ENCODE measurements around the gene HSP90AB1. TPM values are rescaled to one million over a fixed set of nuclear protein-coding genes. Genes with fewer than 3 reads are reported as not detected.
A peak's percentile ranks its signal among the peaks of the same experiment; 100 is the strongest.

The HSP90AB1 gene
- total RNA-seq, 4 donors from 2014 or later = 556 to 669 (median 586) TPM

DNA sequence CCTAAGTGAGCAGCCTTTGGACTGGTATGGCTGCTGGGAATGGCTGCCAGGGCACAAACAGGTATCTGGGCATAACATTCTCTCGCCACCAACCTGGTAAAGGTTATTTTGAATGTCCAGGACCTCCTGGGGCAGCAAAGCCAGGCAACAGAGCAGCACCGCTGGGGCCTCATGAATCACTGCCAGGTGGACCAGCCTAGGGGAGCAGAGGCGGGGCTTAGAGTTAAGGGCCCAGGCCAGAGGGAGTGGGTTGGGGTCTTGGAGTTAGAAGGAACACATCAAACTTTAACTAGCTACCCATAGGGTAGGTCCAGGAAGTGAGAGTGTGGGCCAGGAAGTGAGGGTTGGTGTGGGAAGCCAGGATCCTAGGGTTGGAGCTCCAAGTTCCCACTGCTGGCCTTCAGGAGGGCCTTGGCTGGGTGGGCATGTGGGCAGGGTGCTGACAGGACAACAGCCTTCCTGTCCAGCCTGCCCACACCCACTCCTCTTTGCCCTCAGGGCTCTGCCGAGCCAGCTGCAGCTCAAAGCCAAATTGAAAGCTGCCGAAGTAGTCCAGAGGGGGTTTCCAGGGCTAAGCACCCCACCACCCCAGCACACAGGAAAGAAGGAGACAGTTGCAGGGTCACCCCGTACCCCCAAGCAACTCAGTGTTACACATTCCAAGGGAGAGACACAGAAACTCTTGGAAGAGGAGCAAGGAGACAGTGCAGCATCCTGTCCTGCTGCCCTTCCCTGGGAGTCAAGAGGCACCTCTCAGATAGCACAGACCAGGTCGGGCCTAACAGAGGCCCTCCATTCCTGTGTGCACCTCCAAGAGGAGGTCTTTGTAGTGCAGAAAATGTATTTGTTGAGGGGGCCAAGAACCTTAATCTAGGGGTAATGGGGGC lies 15.8 kb downstream of the HSP90AB1 start:
- Histone ChIP-seq H3K27me3 (no peaks in the 10 kb centered on the region), H3K27ac (no peak overlapping the region), H3K36me3 (peaks cover 0 to 4% of the 10 kb centered on the region in 2 donors), H3K9me3 (no peaks in the 10 kb centered on the region), H3K4me3 (replicated peaks in 1 of 3) (no peak overlapping the region), H3K4me1 (peaks cover 27 to 33% of the 10 kb centered on the region in 2 donors)
- no peak for DNase-seq
- TF ChIP-seq CTCF (IDR thresholded peaks at IDR 0.05) = no peak
- TF ChIP-seq POLR2A (IDR thresholded peaks at IDR 0.05) = no peak
- intact Hi-C loops (cut with DNase I) = no loop called here
- 65 to 86% methylated on average over 6 to 7 of the region's 7 CpGs for WGBS, 2 donors

GRCh38 chr6:44263354-44264100 lies 16.6 kb downstream of the HSP90AB1 start:
- WGBS, 2 donors = 67 to 72% methylated on average over 9 of the region's 9 CpGs
- DNase-seq = no peak

GRCh38 chr6:44264154-44265006 lies 17.5 kb downstream of the HSP90AB1 start:
- intact Hi-C loops (cut with DNase I) = loop anchor here (5.0 kb wide), 1 partner anchor 118 kb away; no protein-coding TSS in a partner anchor
- H3K9me3 ChIP-seq = no peaks in the 10 kb centered on the region
- H3K36me3 ChIP-seq = peaks cover 0 to 4% of the 10 kb centered on the region in 2 donors
- peaks cover 27 to 29% of the 10 kb centered on the region in 2 donors for H3K4me1 ChIP-seq
- H3K27me3 ChIP-seq = no peaks in the 10 kb centered on the region
- WGBS, 2 donors = 17 to 20% methylated on average over 10 to 13 of the region's 13 CpGs
- H3K27ac ChIP-seq = peak overlapping the region in 2 of 3 donors; percentile 81 to 90
- no peak for TF ChIP-seq POLR2A (IDR thresholded peaks at IDR 0.05)
- H3K4me3 ChIP-seq (replicated peaks in 1 of 3) = peak overlapping the region; percentile 77 to 83 (median 82)
- no peak for DNase-seq

More at GRCh38 chr6:44263354-44264100, 16.6 kb downstream of the HSP90AB1 start:
- no peak overlapping the region for H3K27ac ChIP-seq
- peaks cover 0 to 4% of the 10 kb centered on the region in 2 donors for H3K36me3 ChIP-seq
- intact Hi-C loops (cut with DNase I) = no loop called here
- no peaks in the 10 kb centered on the region for H3K27me3 ChIP-seq
- peaks cover 27 to 29% of the 10 kb centered on the region in 2 donors for H3K4me1 ChIP-seq
- H3K9me3 ChIP-seq = no peaks in the 10 kb centered on the region
- no peak for TF ChIP-seq POLR2A (IDR thresholded peaks at IDR 0.05)
- no peak overlapping the region for H3K4me3 ChIP-seq (replicated peaks in 1 of 3)

DNA sequence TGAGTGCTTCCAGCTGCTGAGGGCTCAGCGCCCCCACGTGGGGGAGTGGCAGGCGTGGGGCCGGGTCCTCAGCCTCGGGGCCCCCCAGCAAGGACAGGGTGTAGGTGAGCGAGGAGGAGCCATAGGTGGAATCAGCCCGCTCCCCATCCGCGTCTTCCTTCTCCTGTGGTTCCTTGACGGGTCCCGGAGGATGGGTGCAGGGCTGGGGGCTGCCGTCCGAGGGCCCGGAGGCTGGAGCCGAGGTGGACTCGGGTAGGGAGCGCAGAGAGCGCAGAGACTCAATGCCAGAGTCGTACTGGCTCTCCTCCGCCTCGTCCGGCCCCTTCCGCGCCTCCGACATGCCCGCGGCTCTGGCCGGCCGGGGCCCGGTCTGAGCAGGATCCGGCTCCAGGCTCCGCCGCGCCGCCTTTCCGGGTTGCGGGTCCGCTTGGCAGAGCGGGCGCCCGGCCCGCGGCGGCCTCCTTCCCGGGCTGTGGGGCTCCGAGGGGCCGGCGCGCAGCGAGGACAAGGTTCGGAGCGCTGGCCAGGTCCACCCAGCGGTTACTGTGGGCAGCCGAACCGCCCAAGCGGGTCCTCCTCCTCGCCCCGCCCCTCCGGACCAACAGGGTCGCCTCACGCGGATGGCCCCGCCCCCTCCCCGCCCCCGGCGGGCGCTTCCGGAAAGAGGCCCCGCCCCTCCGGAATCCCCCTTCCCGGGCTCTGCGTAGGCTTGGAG lies 18.3 kb downstream of the HSP90AB1 start, which contains the start of gene NFKBIE:
NFKBIE (minus strand) TSS at position 545 of the 715 bp plus-strand sequence; CDS start at position 340, 205 bp downstream.
- peak; percentile 98 to 99 for DNase-seq
- H3K27ac ChIP-seq = peak within 1 kb of the TSS; percentile 60 to 90 (median 81)
- peaks cover 27 to 30% of the 10 kb centered on the region in 2 donors for H3K4me1 ChIP-seq
- H3K27me3 ChIP-seq = no peaks in the 10 kb centered on the region
- H3K4me3 ChIP-seq (replicated peaks in 1 of 3) = peak within 1 kb of the TSS; percentile 77 to 83 (median 82)
- peaks cover 0 to under 1% of the 10 kb centered on the region in 2 donors for H3K36me3 ChIP-seq
- WGBS, 2 donors = 0% methylated on average over 4 to 8 of the region's 72 CpGs
- no peaks in the 10 kb centered on the region for H3K9me3 ChIP-seq
- TF ChIP-seq POLR2A (IDR thresholded peaks at IDR 0.05) (peak; percentile 76 to 91), CTCF (IDR thresholded peaks at IDR 0.05) (peak in 3 of 6 experiments; percentile 20 to 25 (median 21))
- intact Hi-C loops (cut with DNase I) = loop anchor here (5.0 kb wide), 1 partner anchor 117 kb away; no protein-coding TSS in a partner anchor

DNA sequence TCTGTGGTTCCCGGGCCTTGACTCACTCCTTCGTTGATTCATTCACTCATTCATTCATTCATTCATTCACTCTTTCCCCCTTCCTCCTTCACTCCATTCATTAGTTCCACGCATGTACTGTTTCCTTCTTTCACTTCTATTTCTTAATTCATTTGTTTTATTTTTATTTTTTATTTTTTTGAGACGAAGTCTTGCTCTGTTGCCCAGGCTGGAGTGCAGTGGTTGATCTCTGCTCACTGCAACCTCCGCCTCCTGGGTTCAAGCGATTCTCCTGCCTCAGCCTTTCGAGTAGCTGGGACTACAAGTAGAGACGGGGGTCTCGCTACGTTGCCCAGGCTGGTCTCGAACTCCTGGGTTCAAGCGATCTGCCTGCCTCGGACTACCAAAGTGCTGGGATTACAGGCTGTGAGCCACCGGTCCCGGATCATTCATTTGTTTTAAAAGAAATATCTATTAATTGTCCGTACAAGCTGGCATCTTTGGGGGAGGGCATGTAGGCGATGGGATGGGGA lies 18.9 kb downstream of the HSP90AB1 start:
- peaks cover 27 to 34% of the 10 kb centered on the region in 2 donors for H3K4me1 ChIP-seq
- 64 to 67% methylated on average over 17 of the region's 17 CpGs for WGBS, 2 donors
- H3K4me3 ChIP-seq (replicated peaks in 1 of 3) = peak overlapping the region in 1 of 3 donors; percentile 83
- peak overlapping the region in 1 of 3 donors; percentile 81 for H3K27ac ChIP-seq
- no peak for DNase-seq
- H3K9me3 ChIP-seq = no peaks in the 10 kb centered on the region
- no peaks in the 10 kb centered on the region for H3K27me3 ChIP-seq
- TF ChIP-seq CTCF (IDR thresholded peaks at IDR 0.05) = no peak
- TF ChIP-seq POLR2A (IDR thresholded peaks at IDR 0.05) = no peak
- no peaks in the 10 kb centered on the region for H3K36me3 ChIP-seq
- intact Hi-C loops (cut with DNase I) = loop anchor here (5.0 kb wide), 1 partner anchor 117 kb away; no protein-coding TSS in a partner anchor
